ENCODE data around the gene NT5DC2.

Gene NT5DC2

DNA sequence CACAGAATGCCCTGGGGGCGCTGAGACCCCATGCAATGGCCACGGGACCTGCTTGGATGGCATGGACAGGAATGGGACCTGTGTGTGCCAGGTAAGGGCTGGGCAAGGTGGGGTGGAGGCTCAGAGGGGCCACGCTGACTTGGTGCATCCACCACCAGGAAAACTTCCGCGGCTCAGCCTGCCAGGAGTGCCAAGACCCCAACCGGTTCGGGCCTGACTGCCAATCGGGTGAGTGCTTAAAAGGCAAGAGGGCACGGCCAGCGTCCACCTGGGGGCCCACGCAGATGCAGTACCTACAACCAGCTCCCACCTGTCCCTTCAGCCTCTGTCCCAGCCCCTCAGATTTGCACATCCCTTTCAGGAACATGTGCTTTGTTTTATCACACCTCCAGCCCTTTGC, 31.7 kb downstream of the NT5DC2 start:
- no peak for TF ChIP-seq ZBTB7A (IDR thresholded peaks at IDR 0.05; ENCODE audit: low read depth)
- TF ChIP-seq RAD21 (IDR thresholded peaks at IDR 0.05; ENCODE audit: low read depth): no peak
- TF ChIP-seq NFIC (IDR thresholded peaks at IDR 0.05): no peak
- TF ChIP-seq EGR1 (IDR thresholded peaks at IDR 0.05): no peak
- no peak for TF ChIP-seq CEBPB (IDR thresholded peaks at IDR 0.05)
- TF ChIP-seq, protein P1, sequence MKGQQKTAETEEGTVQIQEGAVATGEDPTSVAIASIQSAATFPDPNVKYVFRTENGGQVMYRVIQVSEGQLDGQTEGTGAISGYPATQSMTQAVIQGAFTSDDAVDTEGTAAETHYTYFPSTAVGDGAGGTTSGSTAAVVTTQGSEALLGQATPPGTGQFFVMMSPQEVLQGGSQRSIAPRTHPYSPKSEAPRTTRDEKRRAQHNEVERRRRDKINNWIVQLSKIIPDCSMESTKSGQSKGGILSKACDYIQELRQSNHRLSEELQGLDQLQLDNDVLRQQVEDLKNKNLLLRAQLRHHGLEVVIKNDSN (IDR thresholded peaks at IDR 0.05): no peak
- no peak for TF ChIP-seq YY1 (IDR thresholded peaks at IDR 0.05; ENCODE audit: low read depth)
- TF ChIP-seq TEAD4 (IDR thresholded peaks at IDR 0.05): no peak
- no peak for TF ChIP-seq EP300 (IDR thresholded peaks at IDR 0.05; ENCODE audit: borderline replicate concordance)
- no peak for TF ChIP-seq CREB1 (IDR thresholded peaks at IDR 0.05; ENCODE audit: low read depth)
- TF ChIP-seq TCF12 (IDR thresholded peaks at IDR 0.05; ENCODE audit: low read depth): no peak
- TF ChIP-seq FOXM1 (IDR thresholded peaks at IDR 0.05; ENCODE audit: borderline replicate concordance, low read depth): no peak
- no peak for TF ChIP-seq TAF1 (IDR thresholded peaks at IDR 0.05; ENCODE audit: low read depth)
- TF ChIP-seq, protein P2, sequence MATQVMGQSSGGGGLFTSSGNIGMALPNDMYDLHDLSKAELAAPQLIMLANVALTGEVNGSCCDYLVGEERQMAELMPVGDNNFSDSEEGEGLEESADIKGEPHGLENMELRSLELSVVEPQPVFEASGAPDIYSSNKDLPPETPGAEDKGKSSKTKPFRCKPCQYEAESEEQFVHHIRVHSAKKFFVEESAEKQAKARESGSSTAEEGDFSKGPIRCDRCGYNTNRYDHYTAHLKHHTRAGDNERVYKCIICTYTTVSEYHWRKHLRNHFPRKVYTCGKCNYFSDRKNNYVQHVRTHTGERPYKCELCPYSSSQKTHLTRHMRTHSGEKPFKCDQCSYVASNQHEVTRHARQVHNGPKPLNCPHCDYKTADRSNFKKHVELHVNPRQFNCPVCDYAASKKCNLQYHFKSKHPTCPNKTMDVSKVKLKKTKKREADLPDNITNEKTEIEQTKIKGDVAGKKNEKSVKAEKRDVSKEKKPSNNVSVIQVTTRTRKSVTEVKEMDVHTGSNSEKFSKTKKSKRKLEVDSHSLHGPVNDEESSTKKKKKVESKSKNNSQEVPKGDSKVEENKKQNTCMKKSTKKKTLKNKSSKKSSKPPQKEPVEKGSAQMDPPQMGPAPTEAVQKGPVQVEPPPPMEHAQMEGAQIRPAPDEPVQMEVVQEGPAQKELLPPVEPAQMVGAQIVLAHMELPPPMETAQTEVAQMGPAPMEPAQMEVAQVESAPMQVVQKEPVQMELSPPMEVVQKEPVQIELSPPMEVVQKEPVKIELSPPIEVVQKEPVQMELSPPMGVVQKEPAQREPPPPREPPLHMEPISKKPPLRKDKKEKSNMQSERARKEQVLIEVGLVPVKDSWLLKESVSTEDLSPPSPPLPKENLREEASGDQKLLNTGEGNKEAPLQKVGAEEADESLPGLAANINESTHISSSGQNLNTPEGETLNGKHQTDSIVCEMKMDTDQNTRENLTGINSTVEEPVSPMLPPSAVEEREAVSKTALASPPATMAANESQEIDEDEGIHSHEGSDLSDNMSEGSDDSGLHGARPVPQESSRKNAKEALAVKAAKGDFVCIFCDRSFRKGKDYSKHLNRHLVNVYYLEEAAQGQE (IDR thresholded peaks at IDR 0.05; ENCODE audit: low read depth): no peak
- TF ChIP-seq, protein P3, sequence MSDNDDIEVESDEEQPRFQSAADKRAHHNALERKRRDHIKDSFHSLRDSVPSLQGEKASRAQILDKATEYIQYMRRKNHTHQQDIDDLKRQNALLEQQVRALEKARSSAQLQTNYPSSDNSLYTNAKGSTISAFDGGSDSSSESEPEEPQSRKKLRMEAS (IDR thresholded peaks at IDR 0.05): no peak

DNA sequence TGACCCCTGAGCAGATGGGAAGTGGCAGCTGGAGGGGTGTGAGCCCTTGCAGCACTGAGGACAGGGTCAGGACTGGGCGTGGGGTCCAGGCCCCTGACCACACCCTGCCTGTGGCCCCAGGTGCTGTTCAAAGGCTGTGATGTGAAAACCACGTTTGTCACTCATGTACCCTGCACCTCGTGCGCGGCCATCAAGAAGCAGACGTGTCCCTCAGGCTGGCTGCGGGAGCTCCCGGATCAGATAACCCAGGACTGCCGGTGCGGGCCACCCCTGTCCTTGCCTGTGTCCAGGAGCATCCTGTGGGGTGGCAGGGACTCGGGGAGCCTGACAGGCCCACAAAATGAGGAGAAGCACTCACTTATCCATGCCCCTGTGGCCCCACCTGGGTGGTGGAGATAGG, 32.6 kb downstream of the NT5DC2 start:
- TF ChIP-seq CREB1 (IDR thresholded peaks at IDR 0.05; ENCODE audit: low read depth) (no peak), TEAD4 (IDR thresholded peaks at IDR 0.05) (no peak), TAF1 (IDR thresholded peaks at IDR 0.05; ENCODE audit: low read depth) (no peak), CEBPB (IDR thresholded peaks at IDR 0.05) (no peak), NFIC (IDR thresholded peaks at IDR 0.05) (no peak), EP300 (IDR thresholded peaks at IDR 0.05; ENCODE audit: borderline replicate concordance) (no peak), ZBTB7A (IDR thresholded peaks at IDR 0.05; ENCODE audit: low read depth) (no peak), YY1 (IDR thresholded peaks at IDR 0.05; ENCODE audit: low read depth) (no peak), TCF12 (IDR thresholded peaks at IDR 0.05; ENCODE audit: low read depth) (no peak), RAD21 (IDR thresholded peaks at IDR 0.05; ENCODE audit: low read depth) (no peak), EGR1 (IDR thresholded peaks at IDR 0.05) (no peak)
- TF ChIP-seq, protein P3 (IDR thresholded peaks at IDR 0.05): no peak
- TF ChIP-seq, protein P1 (IDR thresholded peaks at IDR 0.05): no peak

DNA sequence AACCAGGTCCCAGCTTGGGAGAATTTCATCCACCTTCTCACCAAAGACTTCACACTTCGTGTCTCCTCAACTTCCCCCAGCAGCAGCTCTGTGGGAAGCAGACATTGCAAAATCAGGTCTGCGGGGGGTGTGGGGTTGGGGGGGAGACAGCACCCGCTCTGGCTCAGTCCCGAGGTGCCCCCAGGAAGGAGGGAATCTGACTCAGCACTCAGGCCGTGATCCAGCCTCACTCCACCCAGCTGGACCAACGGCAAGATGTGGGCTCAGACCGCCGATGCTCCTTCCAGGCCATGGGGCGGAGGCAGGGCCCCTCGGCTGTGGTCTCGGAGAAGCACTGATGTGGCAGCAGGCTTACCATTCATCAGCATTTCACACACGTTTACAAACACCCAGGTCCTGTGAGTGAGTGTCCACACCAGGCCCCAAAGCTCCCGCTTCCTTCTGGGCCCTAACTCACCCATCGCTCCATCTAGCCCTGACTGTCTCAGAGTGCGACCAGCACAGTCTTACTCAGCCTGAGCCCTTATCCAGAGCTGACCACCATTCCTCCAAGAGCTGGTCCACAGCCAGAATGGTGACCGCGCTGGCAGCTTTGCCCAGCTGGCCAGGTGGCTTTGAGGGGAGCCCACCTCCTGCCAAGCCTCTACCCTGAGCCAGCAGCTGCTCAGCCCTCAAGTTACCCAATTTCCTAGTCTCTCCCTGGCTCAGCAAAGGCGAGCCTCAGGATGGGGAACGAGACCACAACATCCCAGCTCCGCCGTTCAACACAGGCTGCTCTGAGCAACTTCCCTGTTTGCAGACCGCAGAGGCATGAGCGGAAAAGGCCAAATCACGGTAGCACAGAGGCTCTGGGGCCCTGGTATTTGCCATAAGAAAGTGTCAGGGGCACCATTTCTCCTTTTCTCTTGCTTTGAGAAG, 35.3 kb downstream of the NT5DC2 start:
- no peak for TF ChIP-seq CREB1 (IDR thresholded peaks at IDR 0.05; ENCODE audit: low read depth)
- TF ChIP-seq, protein P2 (IDR thresholded peaks at IDR 0.05; ENCODE audit: low read depth): no peak

DNA sequence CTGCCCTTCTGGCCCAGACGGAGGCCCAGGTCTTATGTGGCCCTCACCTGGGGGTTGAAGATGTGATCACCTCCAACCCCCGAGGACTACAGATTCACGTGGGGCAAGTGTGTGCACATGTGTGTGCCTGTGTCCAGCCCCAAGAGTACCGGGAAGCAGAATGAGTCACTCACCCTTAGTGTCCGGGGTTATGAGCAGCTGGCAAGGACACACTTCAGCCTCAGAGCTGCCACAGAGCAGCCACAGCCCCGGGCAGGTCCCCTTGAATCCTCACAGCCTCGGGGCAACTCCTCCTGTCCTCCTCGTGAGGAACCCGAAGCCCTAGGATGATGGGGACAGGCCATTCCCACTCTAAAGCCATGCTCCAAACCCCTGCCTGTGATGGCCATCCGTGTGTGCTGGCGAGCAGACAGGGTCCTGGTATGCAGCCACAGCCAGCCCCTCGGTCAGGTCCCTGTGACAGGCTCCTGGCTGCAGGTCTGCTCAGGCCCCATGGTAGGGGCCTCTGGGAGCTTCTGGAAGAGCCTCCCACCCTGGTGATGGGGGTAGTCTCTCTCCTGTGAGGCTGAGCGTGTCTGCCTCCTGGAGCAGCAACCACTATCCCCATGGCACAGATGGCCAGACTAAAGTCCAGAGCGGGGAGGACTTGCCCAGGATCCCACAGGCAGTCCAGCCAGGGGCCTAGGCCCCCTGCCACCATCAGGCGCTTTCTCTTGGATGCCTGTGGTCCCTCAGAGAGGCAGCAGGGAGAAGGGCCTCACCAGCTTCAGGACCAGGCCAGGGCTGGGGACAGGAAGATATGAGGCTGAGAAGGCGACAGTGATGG, 37.7 kb downstream of the NT5DC2 start:
- no peak for TF ChIP-seq CEBPB (IDR thresholded peaks at IDR 0.05)
- TF ChIP-seq, protein P3 (IDR thresholded peaks at IDR 0.05): no peak
- no peak for TF ChIP-seq NFIC (IDR thresholded peaks at IDR 0.05)
- TF ChIP-seq, protein P1 (IDR thresholded peaks at IDR 0.05): no peak
- no peak for TF ChIP-seq ZBTB7A (IDR thresholded peaks at IDR 0.05; ENCODE audit: low read depth)
- no peak for TF ChIP-seq TAF1 (IDR thresholded peaks at IDR 0.05; ENCODE audit: low read depth)

Data from Ishikawa (cell line).